ENCODE data around the gene AFMID. TPM values are rescaled to one million over a fixed set of nuclear protein-coding genes. Genes with fewer than 3 reads are reported as not detected.

AFMID gene
- total and polyA plus RNA-seq, 2 of the 8 experiments (the other 6 are each of a cell fraction or from before 2014, with no cell fraction given): 49.0 to 53.0 TPM

GRCh38 chr17:78237401-78238012 lies 50.3 kb downstream of the AFMID start:
- POLR2A ChIA-PET (ENCODE audit: partially characterized antibody): interaction anchor here (0.5 to 3.6 kb wide), 5 partner anchors 11 to 1689 kb away, joined by 3 to 16 read pairs (median 8); partner anchors contain the start of genes AFMID and TK1
- peaks cover 0 to 2% of the 10 kb centered on the region in 2 experiments for H4K20me1 ChIP-seq (replicated peaks in 1 of 2; ENCODE audit: control insufficient read depth in 1 of 2, insufficient read depth in 2 of 2, low read length in 2 of 2)
- H3K79me2 ChIP-seq (ENCODE audit: control insufficient read depth in 1 of 2, insufficient read depth in 2 of 2, low read length in 2 of 2): no peaks in the 10 kb centered on the region
- no peaks in the 10 kb centered on the region; the same call in 1 of the 2 replicates for H3K79me1 ChIP-seq (ENCODE audit: low read depth, low read length)
- no peak overlapping the region for H2BK5ac ChIP-seq (ENCODE audit: low read depth, low read length)
- H2BK120ac ChIP-seq (replicated peaks; ENCODE audit: low read depth, low read length): no peak overlapping the region
- no peak overlapping the region for H2AFZ ChIP-seq (ENCODE audit: low read length)
- H2BK15ac ChIP-seq (ENCODE audit: low read length): no peak overlapping the region
- WGBS, 2 experiments (ENCODE audit: extremely low coverage in 1 of 2, insufficient coverage in 1 of 2, insufficient read length in 1 of 2, insufficient replicate concordance in 2 of 2, low coverage in 1 of 2, low lambda C conversion rate in 2 of 2, missing lambda C conversion rate in 1 of 2): 82% methylated on average over 11 of the region's 11 CpGs; no CpG with 5 or more reads in 1 of the 2 experiments
- H4K8ac ChIP-seq (ENCODE audit: extremely low read depth, insufficient read depth, low read length): no peak overlapping the region; the same call in 1 of the 2 replicates
- no peak overlapping the region for H3K4me2 ChIP-seq (ENCODE audit: insufficient read depth in 1 of 2, low read depth in 2 of 2, low read length in 2 of 2)
- H2BK20ac ChIP-seq (ENCODE audit: low read length): no peak overlapping the region
- no peaks in the 10 kb centered on the region for H3K36me3 ChIP-seq (ENCODE audit: control insufficient read depth in 2 of 4, insufficient read depth in 4 of 4, low read length in 3 of 4)
- no peaks in the 10 kb centered on the region for H3K9me3 ChIP-seq (ENCODE audit: insufficient read depth in 2 of 2, low read depth in 1 of 2, low read length in 1 of 2)
- H3K14ac ChIP-seq (ENCODE audit: insufficient read length): no peak overlapping the region
- H3K4ac ChIP-seq (replicated peaks; ENCODE audit: insufficient read length, low read depth, low read length): no peak overlapping the region
- H3K4me1 ChIP-seq (replicated peaks in 1 of 4; ENCODE audit: control insufficient read depth in 3 of 4, insufficient read depth in 4 of 4, low read length in 3 of 4): peaks cover 0 to 4% (median 0%) of the 10 kb centered on the region in 4 experiments; a peak in 3 of 7 replicates
- H3K56ac ChIP-seq (replicated peaks; ENCODE audit: insufficient read length, low read depth, low read length): no peak overlapping the region
- no peaks in the 10 kb centered on the region; the same call in 1 of the 2 replicates for H3K23me2 ChIP-seq (ENCODE audit: low read depth, low read length)
- no peak overlapping the region for H3K9ac ChIP-seq (replicated peaks in 1 of 4; ENCODE audit: extremely low read depth in 1 of 4, low read depth in 3 of 4, low read length in 3 of 4)
- H3K23ac ChIP-seq (ENCODE audit: insufficient read length): no peak overlapping the region
- no peak overlapping the region for H3K4me3 ChIP-seq (ENCODE audit: extremely low read depth in 1 of 4, insufficient read depth in 2 of 4, low read depth in 3 of 4, low read length in 4 of 4)
- no peak overlapping the region for H2AK5ac ChIP-seq (ENCODE audit: low read depth, low read length)
- H3K18ac ChIP-seq (ENCODE audit: extremely low read depth, low read length): no peak overlapping the region
- H3K27me3 ChIP-seq (replicated peaks in 1 of 4; ENCODE audit: control insufficient read depth in 3 of 4, extremely low read depth in 1 of 4, insufficient read depth in 3 of 4, low read length in 3 of 4): peaks cover 0 to 6% (median 5%) of the 10 kb centered on the region in 4 experiments; a peak in 5 of 7 replicates
- no peak overlapping the region for H4K5ac ChIP-seq (ENCODE audit: insufficient read length, low read depth, low read length)
- FAIRE-seq (no peak), DNase-seq (ENCODE audit: low read depth in 1 of 2, low spot score in 2 of 2) (no peak)
- H4K91ac ChIP-seq (replicated peaks; ENCODE audit: insufficient read length, low read length): no peak overlapping the region
- no peak overlapping the region for H2BK12ac ChIP-seq (ENCODE audit: low read depth, low read length)
- CTCF ChIA-PET (ENCODE audit: partially characterized antibody): interaction anchor here (1.1 to 5.9 kb wide), 5 partner anchors 12 to 190 kb away, joined by 3 to 53 read pairs (median 4); partner anchors contain the start of genes AFMID and TK1
- H3K27ac ChIP-seq (ENCODE audit: low read depth, low read length): no peak overlapping the region
- TF ChIP-seq SP4 (IDR thresholded peaks at IDR 0.05; ENCODE audit: low read length) (no peak), TAF7 (optimal IDR thresholded peaks at IDR 0.05; ENCODE audit: borderline replicate concordance, low read depth, low read length) (no peak), POLR2A (IDR thresholded peaks at IDR 0.05; ENCODE audit: control extremely low read depth in 1 of 2, low read depth in 2 of 2, low read length in 2 of 2) (no peak), PHF8 (conservative IDR thresholded peaks at IDR 0.05; ENCODE audit: low read depth, low read length) (no peak), FOSL1 (IDR thresholded peaks at IDR 0.05; ENCODE audit: insufficient read depth, low read depth, low read length) (no peak), SRF (IDR thresholded peaks at IDR 0.05; ENCODE audit: low read depth, low read length) (no peak), JUND (IDR thresholded peaks at IDR 0.05; ENCODE audit: low read length) (no peak), GTF2F1 (IDR thresholded peaks at IDR 0.05; ENCODE audit: borderline replicate concordance, low read depth, low read length) (no peak), KDM4A (IDR thresholded peaks at IDR 0.05; ENCODE audit: low read depth, low read length, severe bottlenecking) (no peak), RBBP5 (IDR thresholded peaks at IDR 0.05; ENCODE audit: borderline replicate concordance, low read depth, low read length) (no peak), SIN3A (conservative IDR thresholded peaks at IDR 0.05 in 1 of 2, IDR thresholded peaks at IDR 0.05 in 1 of 2; ENCODE audit: low read depth in 1 of 2, low read length in 2 of 2) (no peak)

Data from H1 (cell line).